Spinal cord (tissue), 10 donors: ENCODE results near the gene MAP6. TPM values are rescaled to one million over a fixed set of nuclear protein-coding genes. Genes with fewer than 3 reads are reported as not detected.

Experiments used
- DNase-seq, 6 donors: peaks; one replicate each; pipeline versions ENCODE4 v3.0.0 to v3.0.0-alpha.2; 2013 to 2015; ENCODE audit warnings: low spot score in 6 of 6, low read depth in 4 of 6
- H3K27ac ChIP-seq: one replicate; pipeline ENCODE4 v1.5.1; 2013; ENCODE audit warnings: low read depth, low read length, control low read depth
- H3K27me3 ChIP-seq: one replicate; pipeline ENCODE4 v1.6.1; 2013; ENCODE audit warnings: low read length; ENCODE audit not compliant: control insufficient read depth, insufficient read depth
- H3K36me3 ChIP-seq: one replicate; pipeline ENCODE4 v1.6.1; 2013; ENCODE audit warnings: low read length; ENCODE audit not compliant: control insufficient read depth, insufficient read depth
- H3K4me1 ChIP-seq: one replicate; pipeline ENCODE4 v1.6.1; 2013; ENCODE audit warnings: low read length; ENCODE audit not compliant: control insufficient read depth, insufficient read depth
- H3K4me3 ChIP-seq: one replicate; pipeline ENCODE4 v1.5.1; 2013; ENCODE audit warnings: low read depth, low read length, control low read depth
- H3K9me3 ChIP-seq: one replicate; pipeline ENCODE4 v1.6.1; 2013; ENCODE audit warnings: low read length; ENCODE audit not compliant: control insufficient read depth, insufficient read depth
- WGBS: methylation state at CpG from one replicate; pipeline ENCODE4 v1.1.5; 2013; ENCODE audit warnings: missing lambda C conversion rate; ENCODE audit not compliant: insufficient coverage; 5-methylcytosine and 5-hydroxymethylcytosine counted together
- polyA plus RNA-seq, 2 donors: library from polyadenylated mRNA; unstranded; fragments of 120-200 nt; gene quantifications; one replicate each; pipeline ENCODE4 v1.2.1, GENCODE V29; 2013; ENCODE audit not compliant: insufficient read length in 2 of 2
- total RNA-seq, 2 donors: library from RNA; depleted of rRNA in 1 of 2; stranded (reverse); fragments of 120-200 nt in 1 of 2; fragments of >200 nt in 1 of 2; gene quantifications; one replicate each; pipeline versions ENCODE4 v1.2.3 to v1.2.4, GENCODE V29; 2013 to 2014
- donor health status: healthy.

Gene MAP6
- total and polyA plus RNA-seq, 4 donors, result 64.5 to 190 (median 125) TPM

DNA sequence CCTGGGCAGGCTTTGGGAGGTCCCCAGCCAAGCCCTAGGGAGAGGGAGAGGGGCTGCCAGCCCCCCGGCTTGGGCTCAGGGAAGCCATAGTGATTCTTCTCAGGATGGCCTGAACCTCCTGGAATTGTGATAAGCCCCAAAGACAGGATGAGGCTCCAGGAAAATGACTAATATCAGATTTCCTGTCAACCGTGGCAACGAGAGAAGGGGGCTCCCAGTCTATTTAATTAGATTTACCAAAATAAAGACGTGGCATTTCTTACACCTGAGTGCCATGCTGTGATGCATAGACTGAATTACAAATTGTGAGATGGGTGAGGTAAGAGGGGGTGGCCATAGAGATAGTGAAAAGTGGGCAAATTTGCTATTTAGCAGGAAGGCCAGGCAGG lies 86.3 kb downstream of the MAP6 start:
- Histone ChIP-seq H3K27me3 (no peaks in the 10 kb centered on the region), H3K9me3 (no peaks in the 10 kb centered on the region), H3K27ac (peak overlapping the region; percentile 92), H3K4me3 (peak overlapping the region; percentile 49), H3K4me1 (peaks cover 26% of the 10 kb centered on the region), H3K36me3 (peaks cover under 1% of the 10 kb centered on the region)
- 82% methylated on average over 2 of the region's 4 CpGs for WGBS
- no peak for DNase-seq

DNA sequence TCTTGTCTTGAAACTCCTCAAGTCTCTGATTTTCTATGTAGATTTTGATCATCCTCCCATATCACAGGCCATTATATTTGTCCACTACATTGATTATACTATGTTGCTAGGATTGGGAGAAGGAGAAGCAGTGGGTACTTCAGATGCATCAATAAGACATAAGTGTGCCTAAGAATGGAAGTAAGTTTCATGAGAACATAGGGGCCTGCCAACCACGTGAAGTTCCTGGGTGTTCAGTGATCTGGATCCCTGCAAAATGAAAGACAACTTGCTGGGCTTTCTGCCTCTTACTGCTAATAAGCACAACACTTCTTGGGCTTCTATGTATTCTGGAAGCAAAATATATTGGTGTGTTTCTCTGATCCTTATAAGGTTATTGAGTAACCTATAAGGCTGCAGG lies 89.0 kb downstream of the MAP6 start:
- no peak overlapping the region for H3K27ac ChIP-seq
- H3K9me3 ChIP-seq, result no peaks in the 10 kb centered on the region
- no peak overlapping the region for H3K4me3 ChIP-seq
- H3K4me1 ChIP-seq, result peaks cover 26% of the 10 kb centered on the region
- DNase-seq, result no peak
- no peaks in the 10 kb centered on the region for H3K36me3 ChIP-seq
- H3K27me3 ChIP-seq, result no peaks in the 10 kb centered on the region
- WGBS, result 80% methylated on average over 1 of the region's 1 CpG

- no peak for DNase-seq
- Histone ChIP-seq H3K27ac (no peak overlapping the region), H3K27me3 (no peaks in the 10 kb centered on the region), H3K4me1 (peaks cover 17% of the 10 kb centered on the region), H3K4me3 (no peak overlapping the region), H3K9me3 (no peaks in the 10 kb centered on the region), H3K36me3 (no peaks in the 10 kb centered on the region)
- no CpG with 5 or more reads among the region's 1 CpG for WGBS
Measured at GRCh38 chr11:75578977-75579376, 89.9 kb downstream of the MAP6 start.

DNA sequence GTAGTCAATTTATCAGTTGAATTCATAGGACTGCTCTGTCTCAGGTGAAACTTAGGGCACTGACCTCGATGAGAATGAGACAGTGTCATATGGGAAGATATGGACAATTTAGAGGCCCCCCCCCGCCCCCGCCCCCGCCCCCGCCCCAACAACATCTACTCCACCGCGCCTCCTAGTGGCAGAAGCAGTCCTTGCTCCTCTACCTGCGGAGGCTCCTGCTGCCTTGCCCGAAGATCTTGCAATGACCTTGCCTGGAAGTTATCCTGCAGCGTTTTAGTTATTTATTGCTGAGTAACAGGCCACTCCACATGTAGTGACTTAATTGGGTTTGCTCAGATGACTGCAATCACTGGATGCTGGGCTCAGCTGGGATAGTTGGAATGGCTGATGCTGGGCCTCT lies 91.6 kb downstream of the MAP6 start:
- DNase-seq, result peak in 1 of 6 donors; percentile 60
- Histone ChIP-seq H3K36me3 (peaks cover 5% of the 10 kb centered on the region), H3K27ac (no peak overlapping the region), H3K4me3 (no peak overlapping the region), H3K27me3 (no peaks in the 10 kb centered on the region), H3K4me1 (peaks cover 8% of the 10 kb centered on the region), H3K9me3 (no peaks in the 10 kb centered on the region)
- 14% methylated on average over 1 of the region's 10 CpGs for WGBS

DNA sequence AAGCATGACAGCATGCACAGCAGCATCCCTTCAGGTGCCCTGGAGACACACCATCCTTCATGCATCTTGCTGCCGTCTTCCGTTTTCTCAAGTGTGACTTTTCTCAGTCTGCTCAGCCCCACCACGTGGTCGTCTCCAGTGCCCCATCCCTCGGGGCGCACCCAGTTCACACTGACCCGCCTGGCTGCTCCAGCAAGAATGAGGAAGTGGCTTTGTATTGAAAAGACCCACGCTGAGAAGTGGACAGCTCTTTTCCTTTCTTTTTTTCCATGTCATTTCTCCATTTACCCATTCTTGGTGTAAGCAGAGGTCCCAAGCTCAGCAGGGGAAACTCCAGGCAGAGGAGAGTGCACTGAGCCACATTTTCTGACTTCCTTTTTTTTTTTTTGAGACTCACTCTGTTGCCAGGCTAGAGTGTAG lies 92.3 kb downstream of the MAP6 start:
- Histone ChIP-seq H3K36me3 (peaks cover 12% of the 10 kb centered on the region), H3K4me1 (peaks cover 8% of the 10 kb centered on the region), H3K4me3 (no peak overlapping the region), H3K27me3 (no peaks in the 10 kb centered on the region), H3K27ac (no peak overlapping the region), H3K9me3 (no peaks in the 10 kb centered on the region)
- 27% methylated on average over 7 of the region's 8 CpGs for WGBS
- DNase-seq, result no peak

DNA sequence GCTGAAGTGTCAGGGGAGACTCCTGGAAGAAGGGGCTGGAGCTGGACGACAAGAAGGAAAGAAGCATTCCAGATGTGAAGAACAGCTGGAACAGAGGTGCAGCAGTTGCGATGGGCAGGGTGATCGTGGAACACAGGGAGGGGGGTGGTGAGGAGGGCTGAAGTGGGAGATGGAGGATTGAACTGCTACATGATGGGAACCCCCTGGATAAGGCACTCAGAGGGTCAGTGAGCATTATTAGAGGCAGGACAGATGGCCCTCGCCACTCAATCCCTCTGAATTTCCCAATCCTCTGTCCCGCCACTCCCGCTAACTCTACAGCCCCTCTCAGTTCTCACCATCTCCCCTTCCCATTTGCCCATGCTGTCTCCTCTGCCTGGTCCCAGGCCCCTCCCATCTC lies 92.8 kb downstream of the MAP6 start:
- Histone ChIP-seq H3K36me3 (peaks cover 14% of the 10 kb centered on the region), H3K4me3 (no peak overlapping the region), H3K4me1 (peaks cover 8% of the 10 kb centered on the region), H3K27ac (no peak overlapping the region), H3K27me3 (no peaks in the 10 kb centered on the region), H3K9me3 (no peaks in the 10 kb centered on the region)
- 81% methylated on average over 6 of the region's 6 CpGs for WGBS
- DNase-seq, result no peak

DNA sequence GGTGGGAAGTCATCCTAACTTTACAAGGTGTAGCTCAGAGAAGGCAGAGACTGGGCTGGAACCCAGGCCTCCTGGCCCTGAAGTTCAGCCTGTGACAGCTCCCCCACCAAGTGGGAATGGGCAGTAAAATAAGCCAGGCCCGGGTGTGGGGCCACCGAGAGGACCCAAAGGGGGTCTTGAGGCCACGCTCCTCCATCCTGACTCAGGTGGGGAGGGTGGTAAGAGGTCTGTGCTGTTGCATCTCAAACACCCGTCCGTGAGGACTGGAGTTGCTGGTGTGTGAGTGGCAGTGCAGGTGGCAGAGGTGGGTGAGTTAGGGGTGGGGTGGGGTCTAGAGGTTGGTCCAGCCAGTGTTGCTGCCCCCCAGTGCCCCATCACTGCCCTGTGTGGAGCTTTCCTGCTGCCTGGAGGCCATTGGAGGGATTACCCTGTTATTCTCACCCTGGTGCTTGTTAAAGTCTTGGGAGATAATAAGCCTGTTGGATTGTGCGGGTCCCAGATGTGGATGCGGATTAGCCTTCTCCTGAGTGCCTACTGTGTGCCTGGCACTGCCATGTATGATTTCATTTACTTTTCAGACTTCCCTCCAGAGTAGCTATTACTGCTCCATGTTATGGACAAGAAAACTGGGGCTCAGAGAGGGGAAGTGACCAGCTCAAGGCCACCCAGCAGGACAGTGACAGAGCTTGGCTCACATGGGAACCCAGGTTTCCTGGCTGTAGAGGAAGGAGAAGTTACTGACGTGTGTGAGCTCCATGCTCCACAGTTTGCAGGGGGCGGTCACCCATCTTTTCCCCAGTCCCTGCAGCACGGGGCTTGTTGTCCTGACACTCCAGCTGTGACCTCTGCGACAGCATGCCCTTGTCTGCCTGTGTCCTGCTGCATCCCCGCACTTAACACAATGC lies 93.9 kb downstream of the MAP6 start:
- Histone ChIP-seq H3K27ac (no peak overlapping the region), H3K9me3 (no peaks in the 10 kb centered on the region), H3K27me3 (no peaks in the 10 kb centered on the region), H3K4me1 (peaks cover 8% of the 10 kb centered on the region), H3K4me3 (no peak overlapping the region), H3K36me3 (peaks cover 19% of the 10 kb centered on the region)
- no peak for DNase-seq
- WGBS, result 75% methylated on average over 10 of the region's 12 CpGs

- no peak for DNase-seq
- Histone ChIP-seq H3K27ac (no peak overlapping the region), H3K4me1 (peaks cover 8% of the 10 kb centered on the region), H3K36me3 (peaks cover 35% of the 10 kb centered on the region), H3K4me3 (no peak overlapping the region), H3K27me3 (no peaks in the 10 kb centered on the region), H3K9me3 (no peaks in the 10 kb centered on the region)
- WGBS, result 68% methylated on average over 7 of the region's 8 CpGs
Measured at GRCh38 chr11:75572744-75573143, 96.1 kb downstream of the MAP6 start.

- Histone ChIP-seq H3K27me3 (no peaks in the 10 kb centered on the region), H3K4me1 (peaks cover 5% of the 10 kb centered on the region), H3K9me3 (no peaks in the 10 kb centered on the region), H3K4me3 (no peak overlapping the region), H3K27ac (no peak overlapping the region), H3K36me3 (peaks cover 42% of the 10 kb centered on the region)
- DNase-seq, result no peak
- 95% methylated on average over 13 of the region's 14 CpGs for WGBS
Measured at GRCh38 chr11:75571625-75572024, 97.2 kb downstream of the MAP6 start.

- H3K4me3 ChIP-seq, result no peak overlapping the region
- peaks cover 48% of the 10 kb centered on the region for H3K36me3 ChIP-seq
- DNase-seq, result no peak
- H3K4me1 ChIP-seq, result no peaks in the 10 kb centered on the region
- H3K27ac ChIP-seq, result no peak overlapping the region
- H3K9me3 ChIP-seq, result no peaks in the 10 kb centered on the region
- WGBS, result 87% methylated on average over 7 of the region's 9 CpGs
- H3K27me3 ChIP-seq, result no peaks in the 10 kb centered on the region
Measured at GRCh38 chr11:75570559-75571139, 98.2 kb downstream of the MAP6 start.
